ENCODE measurements around the gene TMEM259. TPM values are rescaled to one million over a fixed set of nuclear protein-coding genes. Genes with fewer than 3 reads are reported as not detected.

Gene TMEM259
- total and polyA plus RNA-seq, 9 of the 15 experiments (the other 6 are each of a cell fraction or from before 2014, with no cell fraction given), result 0.52 to 231 (median 63.6) TPM

DNA sequence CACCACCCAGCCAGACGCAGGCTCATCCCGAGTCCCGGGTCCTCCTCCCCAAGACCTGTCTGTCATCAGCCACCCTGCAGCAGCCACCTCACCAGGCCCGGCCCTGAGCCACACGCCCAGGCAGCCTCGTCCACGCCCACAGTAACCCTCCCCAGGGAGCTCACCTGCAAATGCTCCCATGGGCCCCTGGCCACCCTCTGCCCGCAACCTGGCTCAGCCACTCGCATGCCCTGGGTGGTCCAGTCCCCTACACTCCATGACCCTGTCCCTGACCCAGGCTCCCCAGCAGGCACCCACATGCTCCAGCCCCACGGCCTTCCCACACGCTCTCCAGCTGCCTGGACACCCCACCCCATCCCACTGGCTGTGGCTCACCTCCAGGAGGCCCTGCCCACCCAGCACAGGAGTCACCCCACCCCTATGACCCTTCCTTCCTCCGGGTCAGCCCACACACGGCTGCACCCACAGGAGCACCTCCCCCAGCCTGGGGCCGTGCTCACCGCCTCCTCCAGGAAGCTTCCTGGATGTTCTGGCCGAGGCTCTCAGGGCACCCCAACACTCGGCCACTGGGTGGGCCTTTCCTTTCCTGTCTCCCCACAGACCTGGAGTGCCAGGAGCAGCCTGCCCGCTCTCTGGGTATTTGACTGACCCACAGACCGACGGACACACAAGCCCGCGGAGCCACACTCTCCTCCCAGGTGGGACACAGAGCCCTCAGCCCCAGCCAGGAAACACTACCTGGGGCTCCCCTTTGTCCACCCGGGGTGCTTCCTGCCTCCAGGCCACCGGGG is 3.6 kb downstream of the TMEM259 start:
- Histone ChIP-seq H3K36me3 (ENCODE audit: control insufficient read depth, insufficient read depth, low read length) (peaks cover 72% of the 10 kb centered on the region; the same call in 2 of the 3 replicates), H3K4me3 (peak overlapping the region; percentile 28; the same call in 1 of the 2 replicates), H3K4me1 (replicated peaks in 1 of 2; ENCODE audit: control insufficient read depth in 2 of 2, insufficient read depth in 2 of 2, low read length in 2 of 2) (peaks cover 23 to 94% of the 10 kb centered on the region in 2 experiments), H3K79me2 (ENCODE audit: control insufficient read depth, insufficient read depth, low read length) (peaks cover 80% of the 10 kb centered on the region), H2AFZ (ENCODE audit: low read depth, low read length) (no peak overlapping the region), H3K9ac (ENCODE audit: insufficient read depth in 1 of 2, low read depth in 2 of 2, low read length in 2 of 2) (peak overlapping the region; percentile 42 to 94), H3K4me2 (ENCODE audit: insufficient read depth, low read length) (peak overlapping the region; percentile 64), H3K27ac (ENCODE audit: extremely low read depth, low read depth, low read length) (peak overlapping the region; percentile 74), H3K9me3 (replicated peaks; ENCODE audit: control insufficient read depth, insufficient read depth, low read depth, low read length) (no peaks in the 10 kb centered on the region), H3K27me3 (ENCODE audit: control insufficient read depth in 2 of 2, insufficient read depth in 2 of 2, low read length in 2 of 2) (no peaks in the 10 kb centered on the region), H4K20me1 (replicated peaks; ENCODE audit: control insufficient read depth, insufficient read depth, low read length) (peaks cover 53% of the 10 kb centered on the region), H3K9me1 (ENCODE audit: control insufficient read depth, insufficient read depth, low read length) (peaks cover 16% of the 10 kb centered on the region)
- 15% methylated on average over 22 of the region's 24 CpGs for WGBS (ENCODE audit: insufficient coverage, low coverage, missing lambda C conversion rate)
- ATAC-seq (peak; percentile 69), DNase-seq (ENCODE audit: extremely low read depth in 1 of 4, low spot score in 3 of 4) (peak; percentile 77 to 87 (median 82)), FAIRE-seq (peak; percentile 92)
- intact Hi-C loops (cut with micrococcal nuclease) (no loop called here), in situ Hi-C loops (cut with MboI) (no loop called here)
- POLR2A ChIA-PET, result interaction anchor here (0.6 to 1.2 kb wide), 6 partner anchors 9 to 276 kb away, joined by 3 to 6 read pairs (median 3); partner anchors contain the start of gene CNN2
- BruUV-seq (replicated peaks), result no TSS peak
- CTCF ChIA-PET (ENCODE audit: low intra/inter-chr PET ratio), result no interaction called here
- TF ChIP-seq KAT2B (IDR thresholded peaks at IDR 0.05; ENCODE audit: low read depth, low read length), result no peak
- no peak for TF ChIP-seq CTBP1 (IDR thresholded peaks at IDR 0.05; ENCODE audit: borderline replicate concordance)
- no peak for TF ChIP-seq FOXA3 (CRISPR knock-in tag; conservative IDR thresholded peaks at IDR 0.05 in 1 of 2, IDR thresholded peaks at IDR 0.05 in 1 of 2)
- TF ChIP-seq CSDE1 (IDR thresholded peaks at IDR 0.05), result no peak
- TF ChIP-seq, protein P1, sequence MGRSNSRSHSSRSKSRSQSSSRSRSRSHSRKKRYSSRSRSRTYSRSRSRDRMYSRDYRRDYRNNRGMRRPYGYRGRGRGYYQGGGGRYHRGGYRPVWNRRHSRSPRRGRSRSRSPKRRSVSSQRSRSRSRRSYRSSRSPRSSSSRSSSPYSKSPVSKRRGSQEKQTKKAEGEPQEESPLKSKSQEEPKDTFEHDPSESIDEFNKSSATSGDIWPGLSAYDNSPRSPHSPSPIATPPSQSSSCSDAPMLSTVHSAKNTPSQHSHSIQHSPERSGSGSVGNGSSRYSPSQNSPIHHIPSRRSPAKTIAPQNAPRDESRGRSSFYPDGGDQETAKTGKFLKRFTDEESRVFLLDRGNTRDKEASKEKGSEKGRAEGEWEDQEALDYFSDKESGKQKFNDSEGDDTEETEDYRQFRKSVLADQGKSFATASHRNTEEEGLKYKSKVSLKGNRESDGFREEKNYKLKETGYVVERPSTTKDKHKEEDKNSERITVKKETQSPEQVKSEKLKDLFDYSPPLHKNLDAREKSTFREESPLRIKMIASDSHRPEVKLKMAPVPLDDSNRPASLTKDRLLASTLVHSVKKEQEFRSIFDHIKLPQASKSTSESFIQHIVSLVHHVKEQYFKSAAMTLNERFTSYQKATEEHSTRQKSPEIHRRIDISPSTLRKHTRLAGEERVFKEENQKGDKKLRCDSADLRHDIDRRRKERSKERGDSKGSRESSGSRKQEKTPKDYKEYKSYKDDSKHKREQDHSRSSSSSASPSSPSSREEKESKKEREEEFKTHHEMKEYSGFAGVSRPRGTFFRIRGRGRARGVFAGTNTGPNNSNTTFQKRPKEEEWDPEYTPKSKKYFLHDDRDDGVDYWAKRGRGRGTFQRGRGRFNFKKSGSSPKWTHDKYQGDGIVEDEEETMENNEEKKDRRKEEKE (IDR thresholded peaks at IDR 0.05; ENCODE audit: borderline replicate concordance in 1 of 2, control insufficient read depth in 1 of 2, low read depth in 2 of 2, low read length in 1 of 2), result no peak
- TF ChIP-seq FOSL1 (tag; conservative IDR thresholded peaks at IDR 0.05), result 0 out of 2 replicates have a peak, but pooled peaks have one; percentile 4
- no peak for TF ChIP-seq PTTG1 (tag; IDR thresholded peaks at IDR 0.05; ENCODE audit: low read depth)
- no peak for TF ChIP-seq ETV5 (CRISPR knock-in tag; IDR thresholded peaks at IDR 0.05; ENCODE audit: low read depth)
- TF ChIP-seq TAF15 (IDR thresholded peaks at IDR 0.05; ENCODE audit: low read depth, low read length), result no peak
- 0 out of 2 replicates have a peak, but pooled peaks have one; percentile 14 for TF ChIP-seq ARID1B (IDR thresholded peaks at IDR 0.05)
- TF ChIP-seq NCOA1 (IDR thresholded peaks at IDR 0.05; ENCODE audit: low read depth), result no peak
- TF ChIP-seq, protein P2, sequence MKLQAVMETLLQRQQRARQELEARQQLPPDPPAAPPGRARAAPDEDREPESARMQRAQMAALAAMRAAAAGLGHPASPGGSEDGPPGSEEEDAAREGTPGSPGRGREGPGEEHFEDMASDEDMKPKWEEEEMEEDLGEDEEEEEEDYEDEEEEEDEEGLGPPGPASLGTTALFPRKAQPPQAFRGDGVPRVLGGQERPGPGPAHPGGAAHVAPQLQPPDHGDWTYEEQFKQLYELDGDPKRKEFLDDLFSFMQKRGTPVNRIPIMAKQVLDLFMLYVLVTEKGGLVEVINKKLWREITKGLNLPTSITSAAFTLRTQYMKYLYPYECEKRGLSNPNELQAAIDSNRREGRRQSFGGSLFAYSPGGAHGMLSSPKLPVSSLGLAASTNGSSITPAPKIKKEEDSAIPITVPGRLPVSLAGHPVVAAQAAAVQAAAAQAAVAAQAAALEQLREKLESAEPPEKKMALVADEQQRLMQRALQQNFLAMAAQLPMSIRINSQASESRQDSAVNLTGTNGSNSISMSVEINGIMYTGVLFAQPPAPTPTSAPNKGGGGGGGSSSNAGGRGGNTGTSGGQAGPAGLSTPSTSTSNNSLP (IDR thresholded peaks at IDR 0.05; ENCODE audit: borderline replicate concordance, low read depth, low read length), result no peak
- peak; percentile 81 for TF ChIP-seq MEIS2 (IDR thresholded peaks at IDR 0.05; ENCODE audit: partially characterized antibody)
- TF ChIP-seq, protein P3, sequence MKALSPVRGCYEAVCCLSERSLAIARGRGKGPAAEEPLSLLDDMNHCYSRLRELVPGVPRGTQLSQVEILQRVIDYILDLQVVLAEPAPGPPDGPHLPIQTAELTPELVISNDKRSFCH (CRISPR knock-in tag; IDR thresholded peaks at IDR 0.05), result no peak
- TF ChIP-seq, protein P3 (tag; IDR thresholded peaks at IDR 0.05), result no peak
- TF ChIP-seq RBFOX2 (IDR thresholded peaks at IDR 0.05; ENCODE audit: low read depth, low read length), result peak; percentile 68; the same call in 1 of the 2 replicates
